Omental fat pad (tissue), 4 donors: Measurements from ENCODE around the gene CHST7. TPM values are rescaled to one million over a fixed set of nuclear protein-coding genes. Genes with fewer than 3 reads are reported as not detected.

ENCODE experiments used
- ATAC-seq: fragments of 150-250 bp; one replicate; pipeline ENCODE4 v1.9.1; 2016; ENCODE audit warnings: mild to moderate bottlenecking, moderate library complexity; ENCODE audit not compliant: low FRiP score
- DNase-seq: peaks from one replicate; pipeline ENCODE4 v3.0.0-alpha.2; 2019; ENCODE audit warnings: low spot score
- CTCF ChIP-seq, 3 donors: fragments of 450-650 bp; IDR thresholded peaks; one replicate each; pipeline ENCODE4 v1.5.1; 2016 to 2017; ENCODE audit warnings: antibody characterized with exemption in 3 of 3, mild to moderate bottlenecking in 3 of 3, moderate library complexity in 2 of 3
- total RNA-seq, 4 donors: library from RNA; depleted of rRNA; stranded (reverse); fragments of >200 nt; gene quantifications; one replicate each; pipeline ENCODE4 v1.1.0, GENCODE V29; 2016

The CHST7 gene
- total RNA-seq, 4 donors from 2014 or later, result 12.5 to 48.7 (median 24.0) TPM

- TF ChIP-seq CTCF (IDR thresholded peaks at IDR 0.05), result no peak
- no peak for ATAC-seq
- DNase-seq, result no peak
Observed at GRCh38 chrX:46574774-46575381, 1.3 kb downstream of the CHST7 start.

GRCh38 chrX:46575586-46575985 is 2.0 kb downstream of the CHST7 start:
- TF ChIP-seq CTCF (IDR thresholded peaks at IDR 0.05), result no peak
- DNase-seq (no peak), ATAC-seq (no peak)

- no peak for ATAC-seq
- no peak for TF ChIP-seq CTCF (IDR thresholded peaks at IDR 0.05)
- no peak for DNase-seq
Observed at GRCh38 chrX:46575991-46576392, 2.4 kb downstream of the CHST7 start.

- DNase-seq, result no peak
- ATAC-seq, result no peak
- no peak for TF ChIP-seq CTCF (IDR thresholded peaks at IDR 0.05)
Observed at GRCh38 chrX:46576458-46576857, 2.9 kb downstream of the CHST7 start.

GRCh38 chrX:46577221-46578005 is 3.8 kb downstream of the CHST7 start:
- TF ChIP-seq CTCF (IDR thresholded peaks at IDR 0.05), result no peak
- DNase-seq (no peak), ATAC-seq (no peak)

- DNase-seq, result no peak
- no peak for TF ChIP-seq CTCF (IDR thresholded peaks at IDR 0.05)
- no peak for ATAC-seq
Observed at GRCh38 chrX:46579250-46579649, 5.7 kb downstream of the CHST7 start.

- ATAC-seq (no peak), DNase-seq (no peak)
- TF ChIP-seq CTCF (IDR thresholded peaks at IDR 0.05), result no peak
Observed at GRCh38 chrX:46580613-46581012, 7.0 kb downstream of the CHST7 start.
